ENCODE measurements around the gene TMBIM4. TPM values are rescaled to one million over a fixed set of nuclear protein-coding genes. Genes with fewer than 3 reads are reported as not detected.

The TMBIM4 gene
- total RNA-seq, 1 donor from 2014 or later, result 106 TPM

DNA sequence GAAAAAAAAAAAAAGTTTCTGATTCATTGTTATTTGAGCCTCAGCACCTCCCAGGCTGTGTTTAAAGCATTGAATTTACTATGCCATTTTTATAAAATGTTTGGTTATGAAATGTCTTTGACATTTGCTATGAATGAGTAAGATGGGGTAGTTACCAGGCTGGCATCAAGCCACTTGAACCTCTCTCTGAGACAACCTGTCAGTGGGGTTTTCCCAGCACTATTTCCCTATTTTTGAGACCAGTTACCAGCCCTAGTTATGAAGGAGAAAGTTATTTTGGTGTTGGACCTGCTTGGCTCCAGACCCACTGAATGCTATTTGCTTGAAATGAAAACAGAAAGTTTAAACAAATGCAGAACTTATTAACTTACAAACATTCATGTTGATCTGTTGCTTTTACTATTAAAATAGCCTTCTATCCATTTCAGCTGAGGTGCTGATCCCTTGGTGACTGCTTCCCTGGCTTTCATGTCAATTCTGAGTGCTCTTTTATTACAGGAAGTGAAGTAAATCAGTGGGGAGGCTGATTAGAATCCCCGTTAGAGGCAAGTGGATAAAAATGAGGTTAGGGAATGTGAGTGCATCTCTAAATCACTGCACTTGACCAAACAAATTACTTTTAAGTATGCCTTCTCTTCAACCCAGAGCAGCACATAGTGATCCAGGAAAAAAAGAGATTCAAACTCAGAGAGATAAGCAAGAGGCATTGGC is 77.1 kb downstream of the TMBIM4 start:
- peak; percentile 52 for DNase-seq (ENCODE audit: low read depth)

DNA sequence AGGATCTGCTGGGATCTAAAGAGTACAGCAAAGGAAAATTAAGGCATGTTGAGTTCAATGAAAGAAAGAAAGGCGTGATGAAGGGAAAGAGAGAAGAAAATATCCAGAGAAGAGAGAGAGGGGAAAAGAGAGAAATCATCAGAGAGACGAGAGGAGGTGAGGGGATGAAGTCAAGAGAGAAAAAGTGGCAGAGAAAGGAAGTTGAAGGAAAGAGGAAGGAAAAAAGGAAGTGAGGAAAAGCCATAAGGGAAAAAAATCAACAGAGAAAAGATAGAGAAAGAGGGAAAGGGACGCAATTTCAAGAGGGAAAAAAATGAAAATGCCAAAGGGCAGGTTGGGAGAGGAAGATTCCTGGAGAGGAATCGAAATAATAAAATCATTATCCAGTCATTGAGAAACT is 79.6 kb downstream of the TMBIM4 start:
- no peak for DNase-seq (ENCODE audit: low read depth)

DNA sequence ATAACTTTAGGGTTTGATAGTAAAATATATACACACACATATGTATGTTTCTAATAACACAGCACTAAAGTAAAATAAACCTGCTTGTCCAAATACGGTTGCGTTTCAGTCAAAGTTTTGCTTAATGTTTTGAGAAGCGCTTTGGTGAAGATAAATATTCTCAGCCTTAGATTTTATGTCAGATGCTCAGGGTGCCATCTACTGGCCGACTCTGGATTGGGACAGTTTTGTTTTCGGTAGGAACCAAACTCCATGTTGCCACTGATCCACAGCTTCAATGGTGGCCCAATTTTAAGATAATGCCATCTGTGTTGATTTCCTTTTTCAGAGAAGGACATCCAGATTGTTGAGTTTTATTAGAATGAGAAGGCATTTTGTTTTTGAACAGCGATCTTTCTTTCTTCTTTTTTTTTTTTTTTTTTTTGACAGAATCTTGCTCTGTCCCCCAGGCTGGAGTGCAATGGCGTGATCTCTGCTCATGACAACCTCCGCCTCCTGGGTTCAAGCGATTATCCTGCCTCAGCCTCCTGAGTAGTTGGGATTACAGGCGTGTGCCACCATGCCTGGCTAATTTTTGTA is 82.3 kb downstream of the TMBIM4 start:
- peak; percentile 58 for DNase-seq (ENCODE audit: low read depth)

DNA sequence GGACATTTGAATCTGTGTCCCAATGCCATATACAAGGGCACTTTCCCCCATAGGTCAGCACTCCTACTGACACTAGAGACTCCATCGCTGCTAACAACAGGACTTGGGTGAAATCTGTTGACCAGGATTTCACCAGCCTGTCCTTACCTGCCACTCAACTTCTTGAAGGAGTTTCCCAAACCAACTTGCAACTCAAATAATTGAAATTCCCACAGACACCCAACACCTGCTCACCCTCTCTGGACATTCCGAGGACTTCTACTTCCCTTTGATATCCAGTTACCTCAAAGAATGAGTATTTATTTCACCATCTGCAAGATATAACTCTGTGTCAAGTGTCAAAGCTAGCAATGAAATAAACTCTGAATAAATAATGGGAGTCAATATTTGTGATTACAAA is 83.8 kb downstream of the TMBIM4 start:
- no peak for DNase-seq (ENCODE audit: low read depth)

Other genes starting within 250 kb of the TMBIM4 start
- 5.0 and 25.3 TPM in 2 replicates for gene LLPH, start 39.2 kb downstream of the TMBIM4 start, total RNA-seq
- gene IRAK3, start 19.2 kb upstream of the TMBIM4 start, total RNA-seq, result 3.0 and 4.0 TPM in 2 replicates
- gene HELB, start 132.5 kb upstream of the TMBIM4 start, total RNA-seq, result 4.5 and 8.9 TPM in 2 replicates